ENCODE results near the gene RAPGEFL1.
"Not testable (repeated sequence)": the region's sequence is repeated elsewhere in the genome, so short reads cannot be mapped to it uniquely, and the experiment has no call there.

The RAPGEFL1 gene

DNA sequence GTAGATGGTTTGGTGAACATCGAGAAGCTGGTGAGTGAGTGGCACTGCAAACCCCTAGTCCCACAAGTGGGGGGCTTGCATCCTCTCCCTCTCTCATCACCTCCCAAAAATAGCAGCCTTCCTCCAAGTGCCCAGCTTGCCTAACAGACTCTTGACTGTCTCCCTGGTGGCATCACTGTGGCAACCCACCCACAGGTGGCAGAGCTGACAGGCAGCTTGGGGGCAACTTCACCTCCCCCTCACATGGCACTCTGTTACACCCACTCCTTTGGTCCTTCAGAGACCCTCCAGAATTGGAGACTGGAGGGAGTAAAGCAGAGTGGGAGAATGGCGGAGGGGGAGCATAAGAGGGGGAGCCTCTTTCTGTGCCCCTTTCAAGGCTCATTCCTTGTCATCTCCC, 15.7 kb downstream of the RAPGEFL1 start:
- TF ChIP-seq, protein P1, sequence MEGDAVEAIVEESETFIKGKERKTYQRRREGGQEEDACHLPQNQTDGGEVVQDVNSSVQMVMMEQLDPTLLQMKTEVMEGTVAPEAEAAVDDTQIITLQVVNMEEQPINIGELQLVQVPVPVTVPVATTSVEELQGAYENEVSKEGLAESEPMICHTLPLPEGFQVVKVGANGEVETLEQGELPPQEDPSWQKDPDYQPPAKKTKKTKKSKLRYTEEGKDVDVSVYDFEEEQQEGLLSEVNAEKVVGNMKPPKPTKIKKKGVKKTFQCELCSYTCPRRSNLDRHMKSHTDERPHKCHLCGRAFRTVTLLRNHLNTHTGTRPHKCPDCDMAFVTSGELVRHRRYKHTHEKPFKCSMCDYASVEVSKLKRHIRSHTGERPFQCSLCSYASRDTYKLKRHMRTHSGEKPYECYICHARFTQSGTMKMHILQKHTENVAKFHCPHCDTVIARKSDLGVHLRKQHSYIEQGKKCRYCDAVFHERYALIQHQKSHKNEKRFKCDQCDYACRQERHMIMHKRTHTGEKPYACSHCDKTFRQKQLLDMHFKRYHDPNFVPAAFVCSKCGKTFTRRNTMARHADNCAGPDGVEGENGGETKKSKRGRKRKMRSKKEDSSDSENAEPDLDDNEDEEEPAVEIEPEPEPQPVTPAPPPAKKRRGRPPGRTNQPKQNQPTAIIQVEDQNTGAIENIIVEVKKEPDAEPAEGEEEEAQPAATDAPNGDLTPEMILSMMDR (conservative IDR thresholded peaks at IDR 0.05): no peak
- no peak overlapping the region for H3K27ac ChIP-seq

- TF ChIP-seq, protein P1 (conservative IDR thresholded peaks at IDR 0.05): no peak
- no peak overlapping the region for H3K27ac ChIP-seq
Measured at GRCh38 chr17:40194821-40195220, 17.6 kb downstream of the RAPGEFL1 start.

DNA sequence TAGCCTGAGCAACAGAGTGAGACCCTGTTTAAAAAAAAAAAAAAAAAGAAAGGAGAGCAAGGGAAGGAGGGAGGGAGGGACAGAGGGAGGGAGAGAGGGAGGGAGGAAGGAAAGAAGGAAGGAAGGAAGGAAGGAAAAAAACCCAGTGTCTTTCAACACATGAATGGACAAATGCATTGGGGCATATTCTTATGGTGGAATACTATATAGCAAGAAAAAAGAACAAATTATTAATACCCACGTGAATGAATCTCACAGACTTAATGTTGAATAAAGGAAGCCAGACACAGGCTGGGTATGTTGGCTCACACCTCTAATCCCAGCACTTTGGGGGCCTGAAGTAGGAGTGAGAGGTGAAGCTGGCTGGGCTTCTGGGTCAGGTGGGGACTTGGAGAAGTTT, 20.3 kb downstream of the RAPGEFL1 start:
- TF ChIP-seq, protein P1 (conservative IDR thresholded peaks at IDR 0.05): no peak
- no peak overlapping the region for H3K27ac ChIP-seq

GRCh38 chr17:40197965-40198456, 20.7 kb downstream of the RAPGEFL1 start:
- H3K27ac ChIP-seq: not testable (repeated sequence)

DNA sequence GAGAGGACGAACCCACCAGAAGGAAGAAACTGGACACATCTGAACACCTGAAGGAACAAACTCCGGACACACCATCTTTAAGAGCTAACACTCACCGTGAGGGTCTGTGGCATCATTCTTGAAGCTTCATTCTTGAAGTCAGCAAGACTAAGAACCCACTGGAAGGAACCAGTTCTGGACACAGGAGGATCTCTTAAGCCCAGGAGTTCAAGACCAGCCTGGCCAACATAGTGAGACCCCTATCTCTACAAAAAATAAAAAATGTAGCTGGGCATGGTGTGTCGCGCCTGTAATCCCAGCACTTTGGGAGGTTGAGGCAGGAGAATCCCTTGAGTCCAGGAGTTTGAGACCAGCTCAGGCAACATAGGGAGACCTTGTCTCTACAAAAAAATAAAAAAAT, 21.3 kb downstream of the RAPGEFL1 start:
- TF ChIP-seq, protein P1 (conservative IDR thresholded peaks at IDR 0.05): no peak
- no peak overlapping the region for H3K27ac ChIP-seq

GRCh38 chr17:40203131-40203530, 25.9 kb downstream of the RAPGEFL1 start:
- TF ChIP-seq, protein P1 (conservative IDR thresholded peaks at IDR 0.05): no peak
- peak overlapping the region; percentile 49 for H3K27ac ChIP-seq

GRCh38 chr17:40206193-40206592, 28.9 kb downstream of the RAPGEFL1 start:
- not testable (repeated sequence) for H3K27ac ChIP-seq

- TF ChIP-seq, protein P1 (conservative IDR thresholded peaks at IDR 0.05): no peak
- no peak overlapping the region for H3K27ac ChIP-seq
Measured at GRCh38 chr17:40209404-40210093, 32.3 kb downstream of the RAPGEFL1 start.

GRCh38 chr17:40213914-40214313, 36.6 kb downstream of the RAPGEFL1 start:
- not testable (repeated sequence) for H3K27ac ChIP-seq
